Stimulated activated CD4-positive, alpha-beta T cell treated with anti-CD3 and anti-CD28 coated beads, Interleukin-1b, Interleukin-23, amount 100 ng/mL, for 1 hour (primary cell): ENCODE data around the gene LRRC3.

Experiments
- DNase-seq, 2 donors: peaks; one replicate each; pipeline ENCODE4 v3.0.0-alpha.2; 2020; ENCODE audit warnings: low read depth in 2 of 2

Gene LRRC3

DNA sequence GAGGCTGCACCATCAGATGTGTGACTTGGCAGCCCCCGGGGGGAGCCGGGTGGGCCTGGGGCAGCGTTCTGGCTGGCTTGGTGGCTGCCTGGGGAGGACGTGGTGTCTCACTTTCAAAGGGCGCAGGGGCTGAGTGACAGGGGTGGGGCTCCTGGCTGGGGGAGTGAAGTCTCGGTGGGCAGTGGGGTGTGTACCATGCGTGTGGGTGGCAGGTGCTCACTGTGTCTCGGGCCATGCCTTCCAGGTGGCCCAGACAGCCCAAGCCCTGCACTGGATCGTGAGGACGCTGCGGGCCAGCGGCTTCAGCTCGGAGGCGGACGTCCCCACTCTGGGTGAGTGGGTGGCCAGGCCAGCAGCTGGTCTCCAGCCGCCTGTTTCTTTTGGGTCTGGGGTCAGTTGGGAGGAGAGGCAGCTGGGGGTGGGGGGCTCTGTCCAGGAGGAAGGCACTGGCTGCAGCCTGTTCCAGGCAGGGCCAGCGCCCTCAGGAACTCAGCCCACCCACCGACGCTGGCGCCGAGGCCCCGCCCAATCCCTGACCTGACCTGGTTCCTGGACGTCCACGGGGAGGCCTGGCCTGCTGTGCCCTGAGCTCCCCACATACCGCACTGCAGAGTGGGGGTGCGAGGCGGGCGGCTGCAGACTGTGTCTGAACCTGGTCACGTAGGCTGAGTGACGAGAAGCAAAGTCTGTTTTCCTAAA is 30.6 kb upstream of the LRRC3 start:
- DNase-seq, result no peak

DNA sequence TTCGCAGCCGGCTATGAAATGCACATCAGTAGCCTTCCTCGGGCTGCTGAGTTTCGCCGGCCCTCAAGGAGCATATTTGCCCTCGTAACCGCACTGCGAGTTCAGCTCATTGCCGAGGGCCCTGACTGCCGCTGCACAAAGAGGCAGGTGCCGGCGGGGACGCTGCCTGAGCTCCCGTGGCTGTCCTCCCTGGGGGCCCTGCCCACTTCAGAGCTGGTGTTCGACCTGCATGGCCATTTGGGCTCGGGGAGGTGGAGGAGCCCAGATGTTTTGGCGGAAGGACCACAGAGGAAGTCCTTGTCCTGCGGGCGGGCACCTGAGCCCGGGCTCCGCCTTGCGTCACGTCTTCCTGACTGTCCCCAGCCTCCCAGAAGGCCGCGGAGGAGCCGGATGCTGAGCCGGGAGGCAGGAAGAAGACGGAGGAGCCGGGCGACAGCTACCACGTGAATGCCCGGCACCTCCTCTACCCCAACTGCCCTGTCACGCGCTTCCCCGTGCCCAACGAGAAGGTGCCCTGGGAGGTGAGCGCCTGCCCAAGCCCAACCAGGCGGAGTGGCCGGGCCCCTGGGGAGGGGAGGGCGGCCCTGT is 29.9 kb upstream of the LRRC3 start:
- no peak for DNase-seq

DNA sequence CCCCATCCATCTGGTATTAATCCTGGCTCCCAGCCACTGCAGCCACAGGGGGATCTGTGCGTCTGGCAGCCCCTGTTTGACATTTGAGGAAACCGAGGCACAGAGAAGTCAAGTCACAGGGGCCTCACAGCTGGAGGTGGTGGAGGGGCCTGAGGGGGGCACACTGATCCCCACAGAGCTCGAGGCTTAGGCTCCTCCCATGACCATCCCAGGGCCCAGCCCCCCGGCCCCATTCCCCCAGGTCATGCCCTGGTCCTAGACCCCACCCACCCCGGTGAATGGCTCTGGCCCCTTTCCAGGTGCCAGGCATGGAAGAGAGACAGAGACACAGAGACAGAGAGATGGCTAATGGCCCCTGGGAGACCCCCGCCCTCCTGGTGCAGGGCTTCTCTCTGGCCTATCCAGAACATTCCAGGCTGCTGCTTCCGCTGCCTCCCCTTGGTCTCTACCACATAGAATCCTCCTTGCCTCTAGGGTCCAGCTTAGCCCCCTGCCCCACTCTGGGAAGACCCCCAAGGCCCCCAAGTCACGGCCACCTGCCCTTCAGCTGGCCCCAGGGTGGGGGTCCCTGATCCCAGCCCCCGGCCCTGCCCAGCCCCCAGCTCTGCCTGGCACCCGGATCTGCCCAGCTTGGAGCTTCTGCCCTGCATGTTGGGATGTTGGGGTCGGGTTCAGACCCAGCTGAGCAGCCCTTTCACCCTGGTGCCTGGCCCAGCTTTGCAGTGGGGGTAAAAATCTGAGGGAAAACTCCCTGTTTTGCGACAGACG is 29.2 kb upstream of the LRRC3 start:
- DNase-seq, result no peak

DNA sequence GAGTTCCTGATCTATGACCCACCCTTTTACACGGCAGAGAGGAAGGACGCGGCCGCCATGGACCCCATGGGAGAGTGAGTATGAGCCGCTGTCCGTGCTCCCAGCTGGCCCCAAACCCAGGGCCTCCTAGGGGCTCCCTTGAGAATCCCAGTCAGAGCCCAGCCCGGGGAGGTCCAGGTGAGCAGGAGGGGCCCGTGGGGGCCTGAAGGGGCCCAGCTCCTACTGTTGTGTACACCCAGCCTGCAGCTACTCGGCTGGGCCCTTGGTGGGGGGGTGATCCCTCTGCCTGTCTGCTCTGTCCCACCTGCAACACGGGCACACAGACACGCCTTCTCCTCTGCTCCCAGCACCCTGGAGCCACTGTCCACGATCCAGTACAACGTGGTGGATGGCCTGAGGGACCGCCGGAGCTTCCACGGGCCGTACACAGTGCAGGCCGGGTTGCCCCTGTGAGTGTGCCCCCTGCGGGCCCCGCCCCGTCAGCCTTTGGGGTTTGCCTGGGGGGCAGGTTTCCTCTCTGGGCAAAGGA is 28.6 kb upstream of the LRRC3 start:
- DNase-seq, result no peak

DNA sequence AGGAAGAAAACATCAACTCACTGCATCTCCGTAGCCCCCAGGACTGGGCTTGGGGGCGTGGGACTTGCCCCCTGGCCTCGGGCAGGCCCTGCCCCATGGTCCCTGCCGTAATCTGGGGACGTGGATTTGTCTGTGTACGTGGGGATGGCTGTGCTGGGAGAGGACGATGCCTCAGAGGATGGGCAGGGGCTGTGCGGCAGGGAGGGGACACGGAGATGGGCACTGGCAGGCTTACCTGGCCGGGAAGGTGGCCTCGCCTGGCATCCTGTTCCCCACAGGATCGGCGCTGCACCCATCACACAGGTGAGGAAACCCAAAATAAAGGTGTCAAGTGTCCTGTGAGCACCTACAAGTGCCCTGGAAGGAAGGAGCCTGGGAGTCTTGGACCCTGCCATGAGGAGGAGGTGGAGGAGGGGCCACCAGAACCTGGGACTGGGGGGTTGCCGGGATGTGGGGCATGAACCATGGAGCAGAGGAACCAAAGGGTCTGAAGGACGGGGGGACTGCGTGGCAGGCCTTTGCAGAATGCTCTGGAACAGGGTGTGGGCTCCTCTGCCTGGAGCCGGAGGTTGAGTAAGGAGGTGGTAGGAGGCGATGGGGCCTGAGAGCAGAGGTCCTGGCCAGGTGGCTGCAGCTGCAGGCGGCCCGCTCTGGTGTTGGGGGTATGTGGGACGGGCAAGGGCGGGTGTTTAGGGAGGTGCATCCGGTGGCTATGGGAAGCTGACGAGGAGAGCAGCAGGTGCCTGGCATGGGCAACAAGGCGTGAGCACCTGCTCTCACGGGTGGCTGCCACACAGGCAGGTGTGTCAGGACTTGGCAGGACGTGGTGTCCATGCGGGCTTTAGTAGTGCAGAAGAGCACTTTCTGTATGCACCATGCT is 27.8 kb upstream of the LRRC3 start:
- DNase-seq, result no peak

DNA sequence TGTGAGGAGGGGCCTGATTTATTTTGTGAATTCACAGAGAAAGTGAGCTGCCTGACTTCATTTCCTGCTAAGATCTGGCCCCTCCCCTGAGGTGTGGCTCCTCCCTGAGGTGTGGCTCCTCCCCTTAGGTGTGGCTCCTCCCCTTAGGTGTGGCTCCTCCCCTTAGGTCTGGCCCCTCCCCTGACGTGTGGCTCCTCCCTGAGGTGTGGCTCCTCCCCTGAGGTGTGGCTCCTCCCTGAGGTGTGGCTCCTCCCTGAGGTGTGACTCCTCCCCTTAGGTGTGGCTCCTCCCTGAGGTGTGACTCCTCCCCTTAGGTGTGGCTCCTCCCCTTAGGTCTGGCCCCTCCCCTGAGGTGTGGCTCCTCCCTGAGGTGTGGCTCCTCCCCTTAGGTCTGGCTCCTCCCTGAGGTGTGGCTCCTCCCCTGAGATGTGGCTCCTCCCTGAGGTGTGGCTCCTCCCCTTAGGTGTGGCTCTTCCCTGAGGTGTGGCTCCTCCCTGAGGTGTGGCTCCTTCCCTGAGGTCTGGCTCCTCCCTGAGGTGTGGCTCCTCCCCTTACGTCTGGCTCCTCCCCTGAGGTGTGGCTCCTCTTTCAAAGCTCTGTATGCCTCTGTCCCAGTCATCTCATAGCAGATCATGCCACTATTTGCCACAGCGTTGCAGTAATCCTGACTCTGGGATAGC is 26.9 kb upstream of the LRRC3 start:
- peak in 1 of 2 donors; percentile 9 for DNase-seq

DNA sequence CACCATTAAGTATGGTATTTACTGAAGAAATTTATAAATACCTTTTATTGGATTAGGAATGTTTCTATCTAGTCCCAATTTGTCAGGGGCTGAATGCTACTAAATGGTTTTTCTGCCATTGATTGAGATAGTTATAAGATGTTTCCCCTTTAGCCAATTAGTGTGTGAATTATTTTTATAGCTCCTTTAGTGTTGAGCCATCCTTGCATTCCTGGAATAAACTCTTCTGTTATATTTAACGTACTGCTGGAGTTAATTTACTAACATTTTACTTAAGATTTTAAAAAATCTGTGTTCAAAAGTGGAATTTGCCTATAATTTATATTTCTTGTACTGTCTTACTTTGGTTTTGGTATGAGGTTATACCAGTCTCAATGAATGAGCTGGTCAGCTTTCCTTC is 25.4 kb upstream of the LRRC3 start:
- no peak for DNase-seq

DNA sequence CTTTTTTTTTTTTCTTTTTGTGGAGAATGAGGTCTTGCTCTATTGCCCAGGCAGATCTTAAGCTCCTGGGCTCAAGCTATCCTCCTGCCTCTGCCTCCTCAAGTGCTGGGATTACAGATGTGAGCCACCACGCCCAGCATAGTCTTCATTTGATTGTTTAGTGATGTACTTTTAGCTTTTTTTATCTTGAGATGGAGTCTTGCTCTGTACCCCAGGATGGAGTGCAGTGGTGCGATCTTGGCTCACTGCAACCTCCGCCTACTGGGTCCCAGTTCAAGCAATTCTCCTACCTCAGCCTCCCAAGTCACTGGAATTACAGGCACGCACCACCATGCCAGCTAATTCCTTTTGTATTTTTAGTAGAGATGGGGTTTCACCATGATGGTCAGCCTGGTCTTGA is 24.0 kb upstream of the LRRC3 start:
- DNase-seq, result no peak

DNA sequence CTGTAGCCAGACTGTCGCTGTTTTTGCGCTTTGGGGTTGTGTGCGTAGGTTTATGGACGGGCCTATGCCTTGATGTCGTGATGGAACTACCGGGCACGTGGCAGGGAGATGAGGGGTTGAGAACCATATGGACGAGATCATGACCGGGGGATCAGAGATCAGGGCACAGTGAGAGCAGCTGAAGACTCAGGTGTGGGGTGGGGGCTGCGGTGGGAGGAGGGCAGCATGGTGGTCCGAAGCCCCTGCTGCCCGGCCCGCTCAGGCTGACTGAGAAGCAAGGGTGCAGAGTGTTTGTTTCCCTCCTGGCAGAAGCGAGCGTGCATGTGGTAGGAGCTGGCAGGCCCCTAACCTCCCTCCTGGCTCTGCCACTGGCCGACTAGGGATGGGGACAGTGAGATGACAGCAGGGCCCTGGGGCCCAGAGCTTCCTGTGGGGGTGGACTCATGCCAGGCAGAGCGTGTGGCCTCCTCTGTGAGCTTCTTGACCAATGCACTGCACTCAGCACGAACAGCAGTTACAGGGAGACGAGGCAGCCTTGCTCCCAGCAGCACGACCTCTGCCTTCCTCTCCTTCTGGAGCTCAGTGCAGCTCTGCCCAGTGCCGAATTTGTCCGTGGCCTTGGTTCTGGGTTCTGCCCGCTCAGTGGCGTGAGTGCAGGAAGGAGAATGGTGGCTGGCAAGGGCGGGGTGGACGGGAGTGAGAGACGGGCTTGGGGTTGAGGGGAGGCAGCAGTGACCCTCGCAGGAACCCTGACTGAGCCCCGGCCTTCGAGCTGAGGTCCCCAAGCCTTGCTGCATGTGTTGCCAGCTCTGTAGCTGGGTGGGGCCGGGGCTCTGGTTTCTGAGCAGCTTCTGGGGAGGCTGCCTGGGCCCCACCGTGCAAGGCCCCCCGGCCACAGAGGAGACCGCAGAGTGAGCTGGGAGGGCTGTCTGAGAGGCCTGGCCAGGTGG is 22.2 kb upstream of the LRRC3 start:
- DNase-seq, result no peak

DNA sequence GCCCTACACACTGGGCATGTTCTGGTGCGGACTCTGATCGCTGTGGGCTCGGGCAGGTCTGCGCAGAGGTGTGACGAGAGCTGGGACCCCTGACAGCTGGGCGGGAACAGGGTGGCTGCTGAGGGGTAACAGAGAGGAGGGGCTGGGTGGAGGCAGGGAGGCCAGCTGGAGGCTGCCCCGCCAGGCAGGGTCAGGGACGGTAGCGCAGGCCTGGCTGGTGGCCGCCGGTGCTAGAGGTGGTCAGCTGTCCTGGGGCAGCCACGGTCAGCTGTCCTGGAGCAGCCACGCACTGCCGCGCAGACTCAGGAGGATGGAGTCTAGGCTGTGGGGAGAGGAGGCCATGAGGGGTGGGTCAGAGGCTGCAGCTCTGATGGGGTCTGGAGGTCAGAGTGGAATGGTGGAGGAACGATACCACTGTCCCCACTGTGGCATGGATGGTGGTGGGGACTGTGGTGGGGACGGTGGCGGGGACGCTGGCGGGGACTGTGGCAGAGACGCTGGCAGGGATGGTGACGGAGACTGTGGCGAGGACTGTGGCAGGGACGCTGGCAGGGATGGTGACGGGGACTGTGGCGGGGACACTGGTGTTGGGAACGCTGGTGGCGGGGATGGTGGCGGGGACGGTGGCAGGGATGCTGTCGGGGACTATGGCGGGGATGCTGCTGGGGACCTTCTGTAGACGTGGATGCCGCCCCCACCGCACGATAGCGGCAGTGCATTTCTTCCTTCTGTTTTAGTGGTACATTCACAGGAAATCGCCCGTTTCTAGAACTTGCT is 21.3 kb upstream of the LRRC3 start:
- DNase-seq, result no peak

DNA sequence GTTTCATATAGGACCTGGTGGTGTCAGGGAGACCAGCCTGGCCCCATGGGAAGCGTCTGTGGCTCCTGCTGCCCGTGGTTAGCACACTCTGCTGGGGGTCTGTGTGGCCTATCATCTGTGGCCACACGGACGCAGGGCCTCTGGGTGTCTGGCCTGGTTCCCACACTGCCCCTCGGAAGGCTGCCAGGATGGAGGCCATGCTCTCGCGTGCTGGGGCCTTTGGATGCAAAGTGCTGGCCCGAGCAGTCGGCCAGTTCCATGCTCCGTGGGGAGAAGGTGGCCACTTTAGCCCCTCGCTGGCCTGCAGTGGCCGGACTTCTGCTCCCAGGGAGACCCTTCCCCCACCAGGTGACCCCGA is 20.8 kb upstream of the LRRC3 start:
- no peak for DNase-seq

DNA sequence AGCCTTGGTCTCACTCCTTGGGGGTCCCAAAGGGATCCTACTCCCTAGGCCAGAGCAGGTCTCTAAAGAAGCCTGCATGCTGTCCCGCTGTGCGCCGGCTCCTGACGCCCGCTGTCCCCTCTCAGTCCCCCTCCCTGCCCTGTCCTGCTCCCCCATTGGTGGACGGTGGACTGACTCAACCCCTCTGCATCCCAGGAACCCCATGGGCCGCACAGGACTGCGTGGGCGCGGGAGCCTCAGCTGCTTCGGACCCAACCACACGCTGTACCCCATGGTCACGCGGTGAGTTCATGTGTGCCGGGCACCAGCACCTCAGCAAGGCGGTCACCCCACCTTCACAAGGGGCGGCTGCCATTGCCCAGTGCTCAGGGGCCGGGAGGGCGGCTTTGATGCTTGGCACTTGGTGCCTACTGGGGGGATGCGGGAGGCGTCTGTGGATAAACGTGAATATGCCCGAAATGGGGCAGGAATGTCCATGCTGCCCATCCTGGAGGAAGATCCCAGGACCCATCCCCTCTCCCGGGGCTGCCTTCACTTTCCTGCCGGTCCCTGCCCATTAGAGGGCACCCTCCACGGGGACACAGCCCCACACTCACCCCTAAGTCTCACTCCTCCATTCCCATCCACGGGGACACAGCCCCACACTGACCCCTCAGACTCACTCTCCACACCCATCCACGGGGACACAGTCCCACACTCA is 20.2 kb upstream of the LRRC3 start:
- no peak for DNase-seq

DNA sequence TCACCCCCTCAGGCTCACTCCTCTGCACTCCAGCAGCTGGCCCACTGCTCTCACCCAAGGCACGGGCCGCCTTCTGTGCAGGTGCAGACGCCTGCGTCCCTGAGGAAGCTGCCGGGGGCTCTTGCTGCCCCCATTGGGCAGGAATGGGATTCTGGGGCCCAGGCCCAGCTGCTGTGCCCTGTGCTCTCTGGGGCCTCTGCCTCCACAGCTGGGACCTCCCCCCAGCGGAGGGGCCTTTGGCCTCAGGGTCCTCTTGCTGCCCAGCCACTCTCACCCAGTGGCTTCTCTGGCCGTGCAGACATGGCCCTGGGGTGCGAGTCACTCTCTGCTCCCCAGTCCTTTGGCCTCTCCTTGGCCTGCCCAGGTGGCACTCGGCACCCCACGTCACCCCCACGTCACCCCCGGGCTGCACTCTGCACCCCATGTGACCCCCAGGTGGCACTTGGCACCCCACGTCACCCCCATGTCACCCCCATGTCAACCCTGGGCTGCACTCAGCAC is 19.1 kb upstream of the LRRC3 start:
- no peak for DNase-seq

DNA sequence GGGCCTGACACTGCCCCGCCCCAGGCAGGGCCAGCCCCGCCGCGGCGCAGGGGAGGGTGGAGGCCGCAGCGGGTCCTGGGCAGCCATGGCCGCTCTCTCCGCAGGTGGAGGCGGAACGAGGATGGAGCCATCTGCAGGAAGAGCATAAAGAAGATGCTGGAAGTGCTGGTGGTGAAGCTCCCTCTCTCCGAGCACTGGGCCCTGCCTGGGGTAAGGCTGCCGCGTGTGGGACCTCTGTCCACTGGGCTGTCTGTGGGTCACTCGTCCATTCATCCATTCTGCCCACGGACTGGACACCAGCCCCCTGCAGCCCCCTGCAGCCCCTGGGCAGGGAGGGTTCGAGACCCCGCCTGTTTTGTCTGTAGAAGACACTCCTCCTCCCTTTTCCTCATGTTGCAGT is 18.4 kb upstream of the LRRC3 start:
- DNase-seq, result no peak

DNA sequence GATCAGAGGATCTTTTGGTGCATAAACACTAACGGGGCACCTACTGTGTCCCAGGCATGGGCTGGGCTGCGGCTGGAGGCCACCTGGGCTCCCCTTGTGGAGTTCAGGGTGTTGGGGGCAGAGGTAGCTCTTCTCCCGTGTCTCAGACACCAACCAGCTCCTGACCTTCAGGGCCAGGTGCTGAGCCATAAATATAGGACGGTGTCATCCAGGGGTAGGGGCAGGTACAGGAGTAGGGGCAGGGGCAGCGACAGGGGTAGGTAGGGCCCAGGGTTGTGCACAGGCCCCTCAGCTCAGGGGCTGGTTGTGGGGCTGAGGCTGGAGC is 18.0 kb upstream of the LRRC3 start:
- DNase-seq, result no peak

DNA sequence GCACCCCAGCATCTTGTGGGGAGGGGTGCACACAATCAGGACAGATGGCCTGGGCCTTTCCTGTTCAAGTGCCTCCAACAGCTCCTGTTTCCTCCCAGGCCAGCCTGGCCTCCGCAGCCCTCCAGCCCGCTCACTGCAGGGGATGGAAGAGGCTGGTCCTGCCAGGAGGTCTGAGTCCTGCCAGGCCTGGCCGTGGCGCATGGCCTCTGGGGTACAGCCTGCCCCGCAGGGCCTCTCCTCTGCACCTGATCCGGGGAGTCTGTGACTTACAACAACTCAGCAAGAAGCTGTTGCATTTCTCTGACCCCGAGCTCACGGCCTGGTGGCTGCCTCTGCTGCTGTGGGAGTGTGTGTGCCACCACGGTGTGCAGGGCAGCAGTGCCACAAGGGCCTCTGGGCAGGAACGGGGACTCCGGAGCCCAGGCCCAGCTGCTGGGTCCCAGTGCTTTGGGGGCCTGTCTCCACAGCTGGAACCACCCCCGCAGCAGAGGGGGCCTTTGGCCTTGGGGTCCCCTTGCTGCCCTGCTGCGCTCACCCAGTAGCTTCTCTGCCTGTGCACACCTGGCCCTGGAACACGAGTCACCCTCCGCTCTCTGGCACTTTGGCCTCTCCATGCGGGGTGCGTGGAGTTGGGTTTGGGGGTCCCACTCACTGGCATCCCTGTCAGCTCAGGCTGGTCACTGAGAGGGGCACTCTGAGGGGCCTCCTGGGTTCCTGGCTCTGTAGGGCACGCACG is 17.4 kb upstream of the LRRC3 start:
- DNase-seq, result no peak

DNA sequence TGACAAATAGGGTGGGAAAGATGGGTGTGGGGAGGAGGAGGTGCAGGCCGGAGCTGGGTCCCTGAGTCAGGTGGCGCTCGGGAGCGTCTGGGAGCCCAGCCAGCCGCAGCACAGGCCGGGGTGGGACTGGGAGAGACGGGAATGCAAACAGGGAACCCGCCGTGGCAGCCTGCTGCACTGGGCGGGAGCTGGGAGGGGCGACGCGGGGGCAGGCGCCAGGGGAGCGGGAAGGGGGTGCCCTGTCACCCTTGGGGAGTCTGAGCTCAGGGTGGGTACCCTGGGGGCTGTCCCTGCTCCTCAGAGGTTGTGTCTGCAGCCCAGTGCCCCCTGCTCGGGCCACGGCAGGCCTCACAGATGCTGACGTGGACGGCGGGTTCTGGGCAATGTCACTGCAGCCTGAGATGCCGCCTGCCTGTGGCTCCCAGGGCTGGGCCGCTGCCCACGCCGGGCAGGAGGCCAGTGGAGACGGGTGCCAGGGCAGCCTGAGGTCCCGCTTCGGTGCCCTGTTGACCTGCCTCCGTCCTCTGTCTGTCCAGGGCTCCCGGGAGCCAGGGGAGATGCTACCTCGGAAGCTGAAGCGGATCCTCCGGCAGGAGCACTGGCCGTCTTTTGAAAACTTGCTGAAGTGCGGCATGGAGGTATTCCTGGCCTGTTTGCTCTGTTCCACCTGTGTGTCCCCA is 16.6 kb upstream of the LRRC3 start:
- no peak for DNase-seq

DNA sequence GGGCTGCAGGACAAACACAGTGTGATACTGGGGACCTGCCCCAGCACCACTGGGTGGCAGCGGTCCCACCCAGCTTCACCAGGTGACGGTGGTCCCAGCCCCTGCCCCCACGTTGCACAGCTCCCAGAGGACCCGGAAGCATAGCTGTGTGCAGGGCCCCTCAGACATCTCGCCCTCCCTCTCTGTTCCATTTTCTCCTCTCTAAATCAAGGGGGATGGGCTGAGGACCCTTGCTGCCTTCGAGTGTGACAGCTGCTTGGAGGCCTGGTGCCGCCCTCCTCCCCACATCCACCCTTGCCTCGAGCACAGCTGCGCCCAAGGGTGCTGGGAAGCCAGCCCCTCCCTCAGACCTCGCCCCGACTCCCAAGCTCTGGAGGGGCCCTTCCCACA is 16.1 kb upstream of the LRRC3 start:
- DNase-seq, result no peak
